SK-N-SH (cell line): ENCODE results near the gene ESYT3. TPM values are rescaled to one million over a fixed set of nuclear protein-coding genes. Genes with fewer than 3 reads are reported as not detected.

Experiments used
- CTCF ChIA-PET: fragments of 300-600, 350-600 bp; formaldehyde crosslinking; extraction: SDS; loops from one replicate; lab custom pipeline; 2021; lab: Yijun Ruan, JAX
- POLR2A ChIA-PET: fragments of 350-600 bp; sonication (Branson Sonifier 250); formaldehyde crosslinking; extraction: SDS; loops from one replicate; lab custom pipeline; 2020; ENCODE audit warnings: antibody characterized with exemption, inconsistent platforms; lab: Yijun Ruan, JAX
- DNase-seq: peaks from one replicate; pipeline ENCODE4 v3.0.0; 2012
- H2AFZ ChIP-seq: fragments of 200-600 bp; sonication (generic); 2 replicates; pipeline ENCODE4 v1.8.1; 2016; ENCODE audit warnings: antibody characterized with exemption, mild to moderate bottlenecking, low read depth
- H3F3A ChIP-seq: fragments of 200-600 bp; sonication (generic); replicated peaks from 2 replicates; pipeline ENCODE3; 2016; ENCODE audit warnings: antibody characterized with exemption, mild to moderate bottlenecking; ENCODE audit not compliant: insufficient read depth
- H3K27ac ChIP-seq, 2 experiments: fragments of 200-500 bp in 1 of 2; fragments of 200-600 bp in 1 of 2; sonication (Bioruptor generic) in 1 of 2; sonication (generic), shearing (Covaris generic) in 1 of 2; 2 replicates each; pipeline versions ENCODE4 v1.5.1 to v1.6.1; 2014 to 2016; ENCODE audit warnings: low read depth in 2 of 2, inconsistent platforms in 1 of 2, low read length in 1 of 2, mild to moderate bottlenecking in 1 of 2, mixed read lengths in 1 of 2
- H3K27me3 ChIP-seq: fragments of 200-600 bp; sonication (generic), shearing (Covaris generic); 2 replicates; pipeline ENCODE4 v1.6.1; 2016; ENCODE audit warnings: mixed run types; ENCODE audit not compliant: insufficient read depth
- H3K36me3 ChIP-seq, 2 experiments: fragments of 200-500 bp in 1 of 2; fragments of 200-600 bp in 1 of 2; sonication (Bioruptor generic) in 1 of 2; sonication (generic) in 1 of 2; replicated peaks in 1 of 2; 2 replicates each; pipeline versions ENCODE3 to v1.5.1; 2014 to 2016; ENCODE audit warnings: low read length in 1 of 2, mild to moderate bottlenecking in 1 of 2; ENCODE audit not compliant: insufficient read depth in 2 of 2, control insufficient read depth in 1 of 2
- H3K4me1 ChIP-seq, 2 experiments: fragments of 200-500 bp in 1 of 2; fragments of 200-600 bp in 1 of 2; sonication (Bioruptor generic) in 1 of 2; sonication (generic), shearing (Covaris generic) in 1 of 2; 2 replicates each; pipeline versions ENCODE4 v1.5.1 to v1.6.1; 2014 to 2016; ENCODE audit warnings: low read depth in 1 of 2, low read length in 1 of 2, mixed run types in 1 of 2; ENCODE audit not compliant: insufficient read depth in 2 of 2, control insufficient read depth in 1 of 2
- H3K4me2 ChIP-seq: fragments of 200-600 bp; sonication (generic), shearing (Covaris generic); 2 replicates; pipeline ENCODE4 v1.6.1; 2017; ENCODE audit warnings: mixed run types
- H3K4me3 ChIP-seq, 2 experiments: fragments of 200-500 bp in 1 of 2; fragments of 200-600 bp in 1 of 2; sonication (Bioruptor generic) in 1 of 2; sonication (generic), shearing (Covaris generic) in 1 of 2; 2 replicates each; pipeline versions ENCODE4 v1.5.1 to v1.8.1; 2014 to 2016; ENCODE audit warnings: low read depth in 2 of 2, inconsistent platforms in 1 of 2, low read length in 1 of 2, mild to moderate bottlenecking in 1 of 2, mixed read lengths in 1 of 2, moderate library complexity in 1 of 2
- H3K79me2 ChIP-seq: fragments of 200-600 bp; sonication (generic); 2 replicates; pipeline ENCODE4 v1.8.1; 2017; ENCODE audit warnings: mild to moderate bottlenecking; ENCODE audit not compliant: insufficient read depth
- H3K9ac ChIP-seq: fragments of 200-600 bp; sonication (generic); 2 replicates; pipeline ENCODE4 v1.6.1; 2017; ENCODE audit warnings: mixed run types
- H3K9me2 ChIP-seq: fragments of 200-600 bp; sonication (generic); 2 replicates; pipeline ENCODE4 v1.6.1; 2017; ENCODE audit warnings: mixed run types
- H3K9me3 ChIP-seq: fragments of 200-600 bp; sonication (generic); 2 replicates; pipeline ENCODE4 v1.6.1; 2017; ENCODE audit warnings: mixed run types, mild to moderate bottlenecking, moderate library complexity
- H4K20me1 ChIP-seq: fragments of 200-600 bp; sonication (generic); 2 replicates; pipeline ENCODE4 v1.6.1; 2017; ENCODE audit warnings: mild to moderate bottlenecking, mixed run types; ENCODE audit not compliant: insufficient read depth
- CHD2 ChIP-seq: fragments of 150-350 bp; IDR thresholded peaks from 2 replicates; pipeline ENCODE4 v1.6.1; 2018; ENCODE audit warnings: low read length; ENCODE audit not compliant: partially characterized antibody
- ELF1 ChIP-seq: IDR thresholded peaks from 2 replicates; pipeline ENCODE4 v1.4.0; 2012
- EZH2phosphoT487 ChIP-seq: fragments of 200-600 bp; sonication (generic); IDR thresholded peaks from 2 replicates; pipeline ENCODE4 v1.6.1; 2017; ENCODE audit warnings: low read depth, mixed run types, mild to moderate bottlenecking, antibody characterized with exemption, moderate library complexity, borderline replicate concordance
- FOSL2 ChIP-seq: IDR thresholded peaks from 2 replicates; pipeline ENCODE4 v1.4.0; 2012; ENCODE audit warnings: low read depth, mild to moderate bottlenecking, moderate library complexity, borderline replicate concordance
- FOXM1 ChIP-seq: IDR thresholded peaks from 2 replicates; pipeline ENCODE4 v1.4.0; 2012; ENCODE audit warnings: low read depth, mild to moderate bottlenecking
- GABPA ChIP-seq: IDR thresholded peaks from 2 replicates; pipeline ENCODE4 v1.4.0; 2012; ENCODE audit warnings: low read depth, mild to moderate bottlenecking
- JUND ChIP-seq: IDR thresholded peaks from 2 replicates; pipeline ENCODE4 v1.4.0; 2012
- TAF1 ChIP-seq: IDR thresholded peaks from 2 replicates; pipeline ENCODE4 v1.6.1; 2012; ENCODE audit warnings: low read depth, mild to moderate bottlenecking, low read length, moderate library complexity, borderline replicate concordance
- TCF12 ChIP-seq: IDR thresholded peaks from 2 replicates; pipeline ENCODE4 v1.4.0; 2012
- YY1 ChIP-seq: IDR thresholded peaks from 2 replicates; pipeline ENCODE4 v1.4.0; 2012; ENCODE audit warnings: low read depth, mild to moderate bottlenecking
- WGBS: methylation state at CpG from one replicate; pipeline ENCODE4 v1.1.6; 2017; ENCODE audit warnings: low lambda C conversion rate; 5-methylcytosine and 5-hydroxymethylcytosine counted together
- polyA plus RNA-seq, 3 experiments: library from polyadenylated mRNA; depleted of rRNA; stranded (reverse); fragments of >200 nt; gene quantifications; 2 replicates each; pipeline ENCODE4 v1.2.3, GENCODE V29; 2012
- TF ChIP-seq, protein P1 (sequence below): IDR thresholded peaks from 2 replicates; pipeline ENCODE4 v1.6.1; 2012; ENCODE audit warnings: mild to moderate bottlenecking, low read depth, low read length, moderate library complexity
- TF ChIP-seq, protein P2 (sequence below): IDR thresholded peaks from 2 replicates; pipeline ENCODE4 v1.4.0; 2012; ENCODE audit warnings: low read depth, borderline replicate concordance
- TF ChIP-seq, protein P3 (sequence below): IDR thresholded peaks from 2 replicates; pipeline ENCODE4; 2012

ESYT3 gene
- polyA plus RNA-seq, 1 of the 3 experiments (the other 2 are of a cell fraction) = 0.33 TPM

DNA sequence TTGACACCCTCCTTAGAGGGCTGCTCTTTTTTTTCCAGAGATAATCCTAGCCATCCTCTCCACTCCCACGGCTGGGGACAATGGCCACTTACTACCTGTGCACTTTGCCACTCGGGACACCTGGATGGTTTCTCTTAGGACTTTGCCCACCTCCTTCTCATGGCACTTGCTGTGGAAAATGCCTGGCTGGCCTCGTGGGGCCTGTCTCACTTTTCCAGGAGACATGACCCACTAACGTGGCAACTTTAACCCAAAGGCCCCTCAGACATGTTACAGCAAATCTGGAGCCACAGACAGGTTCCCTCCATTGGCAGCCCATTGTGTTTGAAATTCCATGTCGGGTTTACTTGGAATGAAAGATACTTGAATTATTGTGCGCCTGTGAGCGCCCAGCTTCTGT, 29.4 kb upstream of the ESYT3 start:
- Histone ChIP-seq H3K79me2 (no peaks in the 10 kb centered on the region), H3K27me3 (no peaks in the 10 kb centered on the region), H3K36me3 (peaks cover 0 to 21% of the 10 kb centered on the region in 2 experiments), H4K20me1 (no peaks in the 10 kb centered on the region), H3K9me2 (no peaks in the 10 kb centered on the region), H3K4me1 (no peaks in the 10 kb centered on the region), H3K27ac (no peak overlapping the region), H2AFZ (no peak overlapping the region), H3K9ac (no peak overlapping the region), H3K9me3 (no peaks in the 10 kb centered on the region), H3K4me3 (no peak overlapping the region), H3K4me2 (no peak overlapping the region), H3F3A (no peaks in the 10 kb centered on the region)
- WGBS = 92% methylated on average over 5 of the region's 7 CpGs
- ChIA-PET POLR2A (no interaction called here), CTCF (interaction anchor here (1.3 to 11.5 kb wide), 2 partner anchors 12 to 13 kb away, joined by 6 to 69 read pairs; no protein-coding TSS in a partner anchor)
- TF ChIP-seq FOSL2 = no peak
- TF ChIP-seq, protein P1, sequence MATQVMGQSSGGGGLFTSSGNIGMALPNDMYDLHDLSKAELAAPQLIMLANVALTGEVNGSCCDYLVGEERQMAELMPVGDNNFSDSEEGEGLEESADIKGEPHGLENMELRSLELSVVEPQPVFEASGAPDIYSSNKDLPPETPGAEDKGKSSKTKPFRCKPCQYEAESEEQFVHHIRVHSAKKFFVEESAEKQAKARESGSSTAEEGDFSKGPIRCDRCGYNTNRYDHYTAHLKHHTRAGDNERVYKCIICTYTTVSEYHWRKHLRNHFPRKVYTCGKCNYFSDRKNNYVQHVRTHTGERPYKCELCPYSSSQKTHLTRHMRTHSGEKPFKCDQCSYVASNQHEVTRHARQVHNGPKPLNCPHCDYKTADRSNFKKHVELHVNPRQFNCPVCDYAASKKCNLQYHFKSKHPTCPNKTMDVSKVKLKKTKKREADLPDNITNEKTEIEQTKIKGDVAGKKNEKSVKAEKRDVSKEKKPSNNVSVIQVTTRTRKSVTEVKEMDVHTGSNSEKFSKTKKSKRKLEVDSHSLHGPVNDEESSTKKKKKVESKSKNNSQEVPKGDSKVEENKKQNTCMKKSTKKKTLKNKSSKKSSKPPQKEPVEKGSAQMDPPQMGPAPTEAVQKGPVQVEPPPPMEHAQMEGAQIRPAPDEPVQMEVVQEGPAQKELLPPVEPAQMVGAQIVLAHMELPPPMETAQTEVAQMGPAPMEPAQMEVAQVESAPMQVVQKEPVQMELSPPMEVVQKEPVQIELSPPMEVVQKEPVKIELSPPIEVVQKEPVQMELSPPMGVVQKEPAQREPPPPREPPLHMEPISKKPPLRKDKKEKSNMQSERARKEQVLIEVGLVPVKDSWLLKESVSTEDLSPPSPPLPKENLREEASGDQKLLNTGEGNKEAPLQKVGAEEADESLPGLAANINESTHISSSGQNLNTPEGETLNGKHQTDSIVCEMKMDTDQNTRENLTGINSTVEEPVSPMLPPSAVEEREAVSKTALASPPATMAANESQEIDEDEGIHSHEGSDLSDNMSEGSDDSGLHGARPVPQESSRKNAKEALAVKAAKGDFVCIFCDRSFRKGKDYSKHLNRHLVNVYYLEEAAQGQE = no peak
- no peak for TF ChIP-seq JUND
- TF ChIP-seq, protein P2, sequence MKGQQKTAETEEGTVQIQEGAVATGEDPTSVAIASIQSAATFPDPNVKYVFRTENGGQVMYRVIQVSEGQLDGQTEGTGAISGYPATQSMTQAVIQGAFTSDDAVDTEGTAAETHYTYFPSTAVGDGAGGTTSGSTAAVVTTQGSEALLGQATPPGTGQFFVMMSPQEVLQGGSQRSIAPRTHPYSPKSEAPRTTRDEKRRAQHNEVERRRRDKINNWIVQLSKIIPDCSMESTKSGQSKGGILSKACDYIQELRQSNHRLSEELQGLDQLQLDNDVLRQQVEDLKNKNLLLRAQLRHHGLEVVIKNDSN = no peak
- TF ChIP-seq, protein P3, sequence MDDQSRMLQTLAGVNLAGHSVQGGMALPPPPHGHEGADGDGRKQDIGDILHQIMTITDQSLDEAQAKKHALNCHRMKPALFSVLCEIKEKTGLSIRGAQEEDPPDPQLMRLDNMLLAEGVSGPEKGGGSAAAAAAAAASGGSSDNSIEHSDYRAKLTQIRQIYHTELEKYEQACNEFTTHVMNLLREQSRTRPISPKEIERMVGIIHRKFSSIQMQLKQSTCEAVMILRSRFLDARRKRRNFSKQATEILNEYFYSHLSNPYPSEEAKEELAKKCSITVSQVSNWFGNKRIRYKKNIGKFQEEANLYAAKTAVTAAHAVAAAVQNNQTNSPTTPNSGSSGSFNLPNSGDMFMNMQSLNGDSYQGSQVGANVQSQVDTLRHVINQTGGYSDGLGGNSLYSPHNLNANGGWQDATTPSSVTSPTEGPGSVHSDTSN = no peak
- no peak for TF ChIP-seq TCF12
- no peak for TF ChIP-seq CHD2
- no peak for TF ChIP-seq FOXM1
- no peak for DNase-seq

DNA sequence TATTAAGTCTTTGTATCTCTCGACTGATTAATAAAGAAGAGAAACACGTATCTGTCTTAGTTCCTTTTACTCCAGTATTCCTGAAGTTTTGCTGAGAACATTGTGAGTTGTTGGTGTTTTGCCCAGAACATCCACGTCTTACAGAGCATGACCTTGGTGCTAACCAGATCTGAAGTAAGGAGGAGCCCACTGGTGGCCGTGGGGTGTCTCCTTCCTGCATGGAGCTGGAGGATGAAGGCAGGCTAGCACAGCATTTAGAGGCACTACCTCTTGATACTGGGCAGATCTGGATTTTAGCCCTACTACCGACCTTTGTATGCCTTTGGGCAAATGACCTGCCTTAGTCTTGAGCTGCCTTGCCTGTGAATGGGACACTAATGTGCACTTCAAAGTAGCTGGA, 28.9 kb upstream of the ESYT3 start:
- Histone ChIP-seq H3K27me3 (no peaks in the 10 kb centered on the region), H3K79me2 (no peaks in the 10 kb centered on the region), H3K9me2 (no peaks in the 10 kb centered on the region), H3K9me3 (no peaks in the 10 kb centered on the region), H3K36me3 (peaks cover 0 to 21% of the 10 kb centered on the region in 2 experiments), H3K4me1 (no peaks in the 10 kb centered on the region), H2AFZ (no peak overlapping the region), H3K4me2 (no peak overlapping the region), H3K27ac (no peak overlapping the region), H3F3A (no peaks in the 10 kb centered on the region), H4K20me1 (no peaks in the 10 kb centered on the region), H3K4me3 (no peak overlapping the region), H3K9ac (no peak overlapping the region)
- DNase-seq = no peak
- POLR2A ChIA-PET = no interaction called here
- TF ChIP-seq ELF1 (no peak), GABPA (no peak), YY1 (no peak), TAF1 (no peak), EZH2phosphoT487 (no peak), JUND (no peak)
- CTCF ChIA-PET = interaction anchor here (0.6 to 1.3 kb wide), 3 partner anchors 12 to 518 kb away, joined by 3 to 6 read pairs (median 3); no protein-coding TSS in a partner anchor
- 80% methylated on average over 4 of the region's 5 CpGs for WGBS
